SK-N-SH (cell line): ENCODE data around the gene SMYD2. TPM values are rescaled to one million over a fixed set of nuclear protein-coding genes. Genes with fewer than 3 reads are reported as not detected.

Source experiments
- CTCF ChIA-PET: fragments of 300-600, 350-600 bp; formaldehyde crosslinking; extraction: SDS; loops from one replicate; lab custom pipeline; 2021; lab: Yijun Ruan, JAX
- POLR2A ChIA-PET: fragments of 350-600 bp; sonication (Branson Sonifier 250); formaldehyde crosslinking; extraction: SDS; loops from one replicate; lab custom pipeline; 2020; ENCODE audit warnings: antibody characterized with exemption, inconsistent platforms; lab: Yijun Ruan, JAX
- DNase-seq: peaks from one replicate; pipeline ENCODE4 v3.0.0; 2012
- H2AFZ ChIP-seq: fragments of 200-600 bp; sonication (generic); 2 replicates; pipeline ENCODE4 v1.8.1; 2016; ENCODE audit warnings: antibody characterized with exemption, mild to moderate bottlenecking, low read depth
- H3F3A ChIP-seq: fragments of 200-600 bp; sonication (generic); replicated peaks from 2 replicates; pipeline ENCODE3; 2016; ENCODE audit warnings: antibody characterized with exemption, mild to moderate bottlenecking; ENCODE audit not compliant: insufficient read depth
- H3K27ac ChIP-seq, 2 experiments: fragments of 200-500 bp in 1 of 2; fragments of 200-600 bp in 1 of 2; sonication (Bioruptor generic) in 1 of 2; sonication (generic), shearing (Covaris generic) in 1 of 2; 2 replicates each; pipeline versions ENCODE4 v1.5.1 to v1.6.1; 2014 to 2016; ENCODE audit warnings: low read depth in 2 of 2, inconsistent platforms in 1 of 2, low read length in 1 of 2, mild to moderate bottlenecking in 1 of 2, mixed read lengths in 1 of 2
- H3K27me3 ChIP-seq: fragments of 200-600 bp; sonication (generic), shearing (Covaris generic); 2 replicates; pipeline ENCODE4 v1.6.1; 2016; ENCODE audit warnings: mixed run types; ENCODE audit not compliant: insufficient read depth
- H3K36me3 ChIP-seq, 2 experiments: fragments of 200-500 bp in 1 of 2; fragments of 200-600 bp in 1 of 2; sonication (Bioruptor generic) in 1 of 2; sonication (generic) in 1 of 2; replicated peaks in 1 of 2; 2 replicates each; pipeline versions ENCODE3 to v1.5.1; 2014 to 2016; ENCODE audit warnings: low read length in 1 of 2, mild to moderate bottlenecking in 1 of 2; ENCODE audit not compliant: insufficient read depth in 2 of 2, control insufficient read depth in 1 of 2
- H3K4me1 ChIP-seq, 2 experiments: fragments of 200-500 bp in 1 of 2; fragments of 200-600 bp in 1 of 2; sonication (Bioruptor generic) in 1 of 2; sonication (generic), shearing (Covaris generic) in 1 of 2; 2 replicates each; pipeline versions ENCODE4 v1.5.1 to v1.6.1; 2014 to 2016; ENCODE audit warnings: low read depth in 1 of 2, low read length in 1 of 2, mixed run types in 1 of 2; ENCODE audit not compliant: insufficient read depth in 2 of 2, control insufficient read depth in 1 of 2
- H3K4me2 ChIP-seq: fragments of 200-600 bp; sonication (generic), shearing (Covaris generic); 2 replicates; pipeline ENCODE4 v1.6.1; 2017; ENCODE audit warnings: mixed run types
- H3K4me3 ChIP-seq, 2 experiments: fragments of 200-500 bp in 1 of 2; fragments of 200-600 bp in 1 of 2; sonication (Bioruptor generic) in 1 of 2; sonication (generic), shearing (Covaris generic) in 1 of 2; 2 replicates each; pipeline versions ENCODE4 v1.5.1 to v1.8.1; 2014 to 2016; ENCODE audit warnings: low read depth in 2 of 2, inconsistent platforms in 1 of 2, low read length in 1 of 2, mild to moderate bottlenecking in 1 of 2, mixed read lengths in 1 of 2, moderate library complexity in 1 of 2
- H3K79me2 ChIP-seq: fragments of 200-600 bp; sonication (generic); 2 replicates; pipeline ENCODE4 v1.8.1; 2017; ENCODE audit warnings: mild to moderate bottlenecking; ENCODE audit not compliant: insufficient read depth
- H3K9ac ChIP-seq: fragments of 200-600 bp; sonication (generic); 2 replicates; pipeline ENCODE4 v1.6.1; 2017; ENCODE audit warnings: mixed run types
- H3K9me2 ChIP-seq: fragments of 200-600 bp; sonication (generic); 2 replicates; pipeline ENCODE4 v1.6.1; 2017; ENCODE audit warnings: mixed run types
- H3K9me3 ChIP-seq: fragments of 200-600 bp; sonication (generic); 2 replicates; pipeline ENCODE4 v1.6.1; 2017; ENCODE audit warnings: mixed run types, mild to moderate bottlenecking, moderate library complexity
- H4K20me1 ChIP-seq: fragments of 200-600 bp; sonication (generic); 2 replicates; pipeline ENCODE4 v1.6.1; 2017; ENCODE audit warnings: mild to moderate bottlenecking, mixed run types; ENCODE audit not compliant: insufficient read depth
- CHD2 ChIP-seq: fragments of 150-350 bp; IDR thresholded peaks from 2 replicates; pipeline ENCODE4 v1.6.1; 2018; ENCODE audit warnings: low read length; ENCODE audit not compliant: partially characterized antibody
- FOXJ3 ChIP-seq: sonication (generic); formaldehyde crosslinking; IDR thresholded peaks from 2 replicates; pipeline ENCODE4 v1.5.1; 2020; ENCODE audit warnings: mild to moderate bottlenecking, missing genetic modification reagents
- FOXM1 ChIP-seq: IDR thresholded peaks from 2 replicates; pipeline ENCODE4 v1.4.0; 2012; ENCODE audit warnings: low read depth, mild to moderate bottlenecking
- POLR2AphosphoS5 ChIP-seq: IDR thresholded peaks from 2 replicates; pipeline ENCODE4 v1.6.1; 2012; ENCODE audit warnings: low read depth, low read length
- RCOR1 ChIP-seq: fragments of 150-350 bp; IDR thresholded peaks from 2 replicates; pipeline ENCODE4 v1.6.1; 2017; ENCODE audit warnings: antibody characterized with exemption, low read length
- REST ChIP-seq: IDR thresholded peaks from 2 replicates; pipeline ENCODE4 v1.6.1; 2012; ENCODE audit warnings: mild to moderate bottlenecking, low read depth, low read length, moderate library complexity
- USF2 ChIP-seq: fragments of 150-350 bp; IDR thresholded peaks from 2 replicates; pipeline ENCODE4 v1.6.1; 2017; ENCODE audit warnings: antibody characterized with exemption, low read length, low read depth, borderline replicate concordance
- WGBS: methylation state at CpG from one replicate; pipeline ENCODE4 v1.1.6; 2017; ENCODE audit warnings: low lambda C conversion rate; 5-methylcytosine and 5-hydroxymethylcytosine counted together
- polyA plus RNA-seq, 3 experiments: library from polyadenylated mRNA; depleted of rRNA; stranded (reverse); fragments of >200 nt; gene quantifications; 2 replicates each; pipeline ENCODE4 v1.2.3, GENCODE V29; 2012

The SMYD2 gene
- polyA plus RNA-seq, 1 of the 3 experiments (the other 2 are of a cell fraction) = 23.1 TPM

GRCh38 chr1:214384373-214385079 lies 103.6 kb downstream of the SMYD2 start:
- POLR2A ChIA-PET = no interaction called here
- 99% methylated on average over 18 of the region's 18 CpGs for WGBS
- no peak overlapping the region for H3K4me2 ChIP-seq
- H3K9ac ChIP-seq = no peak overlapping the region
- peaks cover 54% of the 10 kb centered on the region for H3K79me2 ChIP-seq
- H3K36me3 ChIP-seq = peaks cover 50 to 87% of the 10 kb centered on the region in 2 experiments
- no peak overlapping the region for H3K4me3 ChIP-seq
- TF ChIP-seq POLR2AphosphoS5 (no peak), FOXM1 (no peak), USF2 (no peak), RCOR1 (no peak), FOXJ3 (no peak), REST (no peak), CHD2 (no peak)
- TF ChIP-seq, all 33 proteins: peak for 0
- no peak overlapping the region for H3K27ac ChIP-seq
- no peak overlapping the region for H2AFZ ChIP-seq
- no peaks in the 10 kb centered on the region for H3K9me3 ChIP-seq
- no peaks in the 10 kb centered on the region for H3K27me3 ChIP-seq
- peaks cover 6% of the 10 kb centered on the region for H3F3A ChIP-seq
- no peaks in the 10 kb centered on the region; a peak in 2 of 4 replicates for H3K4me1 ChIP-seq
- no peaks in the 10 kb centered on the region for H3K9me2 ChIP-seq
- no peak for DNase-seq
- CTCF ChIA-PET = no interaction called here
- H4K20me1 ChIP-seq = no peaks in the 10 kb centered on the region

- DNase-seq = no peak
- Histone ChIP-seq H3K36me3 (peaks cover 51 to 85% of the 10 kb centered on the region in 2 experiments), H3F3A (peaks cover 6% of the 10 kb centered on the region), H3K27me3 (no peaks in the 10 kb centered on the region), H4K20me1 (no peaks in the 10 kb centered on the region), H3K4me3 (no peak overlapping the region), H3K4me2 (no peak overlapping the region), H3K27ac (no peak overlapping the region), H2AFZ (no peak overlapping the region), H3K4me1 (no peaks in the 10 kb centered on the region; a peak in 2 of 4 replicates), H3K9ac (no peak overlapping the region), H3K79me2 (peaks cover 45% of the 10 kb centered on the region), H3K9me3 (no peaks in the 10 kb centered on the region), H3K9me2 (no peaks in the 10 kb centered on the region)
- ChIA-PET CTCF (no interaction called here), POLR2A (no interaction called here)
- no peak for TF ChIP-seq REST
- WGBS = 96% methylated on average over 1 of the region's 1 CpG
These were observed 104.5 kb downstream of the SMYD2 start for GRCh38 chr1:214385428-214385827.
